NCI-H526 (cell line): ENCODE data around the gene GMNN.
"Not testable (repeated sequence)": the region's sequence is repeated elsewhere in the genome, so short reads cannot be mapped to it uniquely, and the experiment has no call there.

ENCODE experiments used
- DNase-seq, 2 experiments: peaks; one replicate each; lab custom pipeline; 2025; lab: John Stamatoyannopoulos, UW

GMNN gene

DNA sequence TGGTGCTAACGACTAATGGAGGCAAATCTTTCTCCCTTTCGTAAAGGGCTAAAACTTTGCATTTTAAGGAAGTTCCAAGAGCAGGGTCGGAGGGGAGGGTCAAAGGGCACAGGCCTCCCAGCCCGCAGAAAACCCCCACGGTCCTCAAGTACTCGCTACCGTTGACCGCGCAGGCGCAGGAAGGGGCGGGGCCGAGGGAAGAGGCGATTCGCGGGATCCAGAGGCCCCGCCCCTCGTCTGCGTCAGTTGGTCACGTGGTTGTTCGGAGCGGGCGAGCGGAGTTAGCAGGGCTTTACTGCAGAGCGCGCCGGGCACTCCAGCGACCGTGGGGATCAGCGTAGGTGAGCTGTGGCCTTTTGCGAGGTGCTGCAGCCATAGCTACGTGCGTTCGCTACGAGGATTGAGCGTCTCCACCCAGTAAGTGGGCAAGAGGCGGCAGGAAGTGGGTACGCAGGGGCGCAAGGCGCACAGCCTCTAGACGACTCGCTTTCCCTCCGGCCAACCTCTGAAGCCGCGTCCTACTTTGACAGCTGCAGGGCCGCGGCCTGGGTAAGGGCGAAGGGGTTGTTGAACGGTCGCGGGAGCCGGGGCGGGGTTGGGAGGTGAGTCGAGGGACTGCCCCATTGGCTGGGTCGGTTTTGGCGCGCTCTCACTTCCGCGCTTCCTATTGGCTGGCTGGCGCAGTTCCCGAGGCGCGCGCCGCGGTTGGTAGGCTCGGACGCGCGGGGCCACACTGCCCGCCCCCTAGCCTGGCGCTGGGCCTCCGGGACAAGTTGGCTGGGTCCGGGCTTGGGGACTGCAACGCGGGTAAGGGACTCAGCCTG lies at the start of gene GMNN:
Gene GMNN (plus strand): TSS at position 242 of the 824 bp plus-strand sequence. CDS start 2,310 bp downstream, outside the sequence.
- peak; percentile 91 to 98 for DNase-seq

DNA sequence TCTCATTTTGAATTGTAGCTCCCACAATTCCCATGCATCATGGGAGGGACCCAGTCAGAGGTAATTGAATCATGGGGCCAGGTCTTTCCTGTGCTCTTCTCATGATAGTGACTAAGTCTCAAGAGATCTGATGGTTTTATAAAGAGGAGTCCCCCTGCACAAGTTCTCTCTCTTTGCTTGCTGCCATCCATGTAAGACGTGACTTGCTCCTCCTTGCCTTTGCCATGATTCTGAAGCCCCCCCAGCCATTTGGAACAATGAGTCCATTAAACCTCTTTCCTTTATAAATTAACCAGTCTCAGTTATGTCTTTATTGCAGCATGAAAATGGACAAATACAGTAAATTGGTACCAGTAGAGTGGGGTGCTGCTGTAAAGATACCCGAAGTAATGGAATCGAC lies 44.1 kb upstream of the GMNN start:
- not testable (repeated sequence) for DNase-seq

DNA sequence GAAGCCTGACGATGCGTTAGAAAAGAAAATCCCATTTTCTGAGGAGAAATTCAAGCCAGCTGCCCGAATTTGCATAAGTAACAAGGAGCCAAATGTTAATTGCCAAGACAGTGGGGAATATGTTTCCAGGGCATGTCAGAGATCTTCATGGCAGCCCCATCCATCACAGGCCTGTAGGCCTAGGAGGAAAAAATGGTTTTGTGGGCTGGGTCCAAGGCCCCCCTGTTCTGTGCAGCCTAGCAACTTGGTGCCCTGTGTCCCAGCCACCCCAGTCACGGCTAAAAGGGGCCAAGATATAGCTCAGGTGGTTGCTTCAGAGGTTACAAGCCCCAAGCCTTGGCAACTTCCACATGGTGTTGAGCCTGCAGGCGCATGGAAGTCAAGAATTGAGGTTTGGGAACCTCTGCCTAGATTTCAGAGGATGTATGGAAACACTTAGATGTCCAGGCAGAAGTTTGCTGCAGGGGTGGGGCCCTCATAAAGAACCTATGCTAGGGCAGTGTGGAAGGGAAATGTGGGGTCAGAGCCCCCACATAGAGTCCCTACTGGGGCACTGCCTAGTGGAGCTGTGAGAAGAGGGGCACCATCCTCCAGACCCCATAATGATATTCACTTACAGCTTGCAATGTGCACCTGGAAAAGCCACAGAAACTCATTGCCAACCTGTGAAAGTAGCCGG lies 43.1 kb upstream of the GMNN start:
- not testable (repeated sequence) for DNase-seq

DNA sequence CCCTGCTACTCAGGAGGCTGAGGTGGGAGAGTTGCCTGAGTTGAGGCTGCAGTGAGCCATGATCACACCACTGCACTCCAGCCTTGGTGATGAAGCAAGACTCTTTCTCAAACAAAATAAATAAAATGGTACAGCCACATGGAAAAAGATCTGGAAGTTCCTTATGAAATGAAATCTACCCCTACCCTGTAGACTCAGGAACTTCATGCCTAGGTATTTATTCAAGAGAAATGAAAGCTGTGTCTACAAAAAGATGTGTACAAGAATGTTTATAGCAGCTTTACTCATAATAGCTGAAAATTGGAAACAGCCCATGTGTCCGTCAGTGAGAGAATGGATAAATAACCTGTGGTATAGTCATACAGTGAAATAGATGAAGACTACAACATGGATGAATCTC lies 40.6 kb upstream of the GMNN start:
- DNase-seq = no peak

DNA sequence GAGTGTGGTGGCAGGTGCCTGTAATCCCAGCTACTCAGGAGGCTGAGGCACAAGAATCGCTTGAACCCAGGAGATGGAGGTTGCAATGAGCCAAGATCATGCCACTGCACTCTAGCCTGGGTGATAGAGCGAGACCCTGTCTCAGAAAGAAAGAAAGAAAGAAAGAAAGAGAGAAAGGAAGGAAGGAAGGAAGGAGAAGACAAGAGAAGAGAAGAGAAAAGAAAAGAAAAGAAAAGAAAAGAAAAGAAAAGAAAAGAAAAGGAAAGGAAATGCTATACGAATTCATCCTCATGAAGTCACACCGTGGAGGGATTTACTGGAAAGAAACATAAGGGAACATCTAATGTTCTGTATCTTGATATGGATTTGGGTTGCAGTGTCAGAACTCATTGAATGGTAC lies 40.0 kb upstream of the GMNN start:
- DNase-seq = not testable (repeated sequence)

DNA sequence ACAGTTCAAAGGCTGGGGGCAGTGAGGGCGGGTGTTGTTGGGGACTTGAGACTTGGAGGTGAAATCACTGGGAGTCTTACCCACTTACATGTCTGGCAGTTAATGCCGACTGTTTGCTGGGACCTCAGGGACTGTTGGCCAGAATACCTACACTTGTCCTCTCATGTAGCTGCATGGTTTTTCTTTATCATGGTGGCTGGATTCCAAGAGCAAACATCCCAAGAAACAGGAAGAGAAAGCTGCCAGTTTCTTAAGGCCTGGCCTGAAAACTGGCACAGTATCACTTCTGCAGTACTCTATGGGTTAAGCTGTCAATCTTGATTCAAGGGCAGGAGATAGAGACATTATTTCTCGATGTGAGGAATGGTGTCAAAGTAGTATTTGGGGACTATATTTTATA lies 36.0 kb upstream of the GMNN start:
- DNase-seq = no peak

DNA sequence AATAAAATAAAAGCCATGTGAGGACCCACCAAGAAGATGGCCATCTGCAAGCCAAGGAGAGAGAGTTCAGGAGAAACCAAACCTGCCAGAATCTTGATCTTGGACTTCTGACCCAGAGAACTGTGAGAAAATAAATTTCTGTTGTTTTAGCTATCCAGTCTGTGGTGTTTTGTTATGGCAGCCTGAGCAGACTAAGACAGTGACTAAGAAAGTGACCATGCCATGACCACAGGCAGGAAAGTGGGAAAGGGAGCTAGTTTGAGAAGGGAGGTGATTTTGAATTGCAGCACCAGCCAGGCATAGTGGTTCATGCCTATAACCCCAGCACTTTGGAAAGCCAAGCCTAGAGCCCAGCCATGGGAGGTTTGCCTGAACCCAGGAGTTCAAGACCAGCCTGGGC lies 33.9 kb upstream of the GMNN start:
- DNase-seq = no peak

DNA sequence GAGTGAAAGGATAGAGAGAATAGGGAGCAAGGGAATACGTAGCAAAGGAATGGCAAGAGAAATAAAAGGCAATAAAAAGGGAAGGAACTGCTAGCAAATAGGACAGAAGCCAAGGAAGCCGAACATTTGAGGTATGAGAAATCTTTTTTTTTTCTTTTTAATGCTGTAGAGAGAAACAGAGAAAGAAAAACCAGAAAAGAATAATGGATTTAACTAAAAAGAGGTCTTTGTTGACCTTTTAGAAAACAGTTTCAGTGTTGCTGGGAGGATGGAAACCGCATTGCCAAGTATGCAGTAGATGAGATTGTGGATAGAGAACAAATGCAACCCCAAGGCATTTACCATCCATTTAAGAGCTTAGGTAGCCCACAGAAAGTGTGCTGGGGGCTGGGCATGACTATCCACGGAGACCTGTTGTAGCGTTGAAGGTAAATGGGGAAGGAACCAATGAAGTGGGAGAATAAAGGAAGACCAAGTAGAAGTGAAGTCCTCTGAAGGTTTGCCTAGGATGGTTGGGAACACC lies 32.5 kb upstream of the GMNN start:
- no peak for DNase-seq

DNA sequence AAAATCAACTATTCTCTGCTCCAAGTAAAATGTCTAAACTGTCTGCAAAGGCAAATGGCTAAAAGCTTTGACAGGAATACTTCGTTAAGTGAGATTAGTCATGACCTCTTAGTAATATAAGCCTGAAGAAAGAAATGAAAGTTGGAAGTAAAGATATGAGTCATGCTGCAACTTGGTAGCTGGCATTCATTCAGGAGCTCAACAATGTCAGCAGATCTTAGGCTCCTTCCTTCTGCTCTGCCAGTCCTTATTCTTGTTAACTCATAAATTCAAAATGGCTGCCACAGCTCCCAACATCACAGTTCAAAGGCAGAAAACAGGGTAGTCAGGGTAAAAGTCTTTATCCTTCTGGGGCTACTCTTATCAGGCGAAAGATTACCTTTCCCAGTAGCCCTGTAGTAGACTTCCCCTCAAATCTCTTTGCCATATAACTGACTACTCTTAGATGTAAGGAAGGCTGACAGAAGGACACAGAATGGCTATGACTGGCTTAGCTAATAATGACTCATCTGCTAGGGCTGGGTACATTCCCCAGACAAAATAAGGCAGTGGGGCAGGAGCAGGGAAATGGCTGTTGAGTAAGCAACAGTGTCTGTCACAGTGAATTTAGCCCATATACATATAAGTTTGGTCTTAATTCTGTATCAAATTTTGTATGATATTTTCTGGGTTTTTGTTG lies 31.3 kb upstream of the GMNN start:
- DNase-seq = no peak

DNA sequence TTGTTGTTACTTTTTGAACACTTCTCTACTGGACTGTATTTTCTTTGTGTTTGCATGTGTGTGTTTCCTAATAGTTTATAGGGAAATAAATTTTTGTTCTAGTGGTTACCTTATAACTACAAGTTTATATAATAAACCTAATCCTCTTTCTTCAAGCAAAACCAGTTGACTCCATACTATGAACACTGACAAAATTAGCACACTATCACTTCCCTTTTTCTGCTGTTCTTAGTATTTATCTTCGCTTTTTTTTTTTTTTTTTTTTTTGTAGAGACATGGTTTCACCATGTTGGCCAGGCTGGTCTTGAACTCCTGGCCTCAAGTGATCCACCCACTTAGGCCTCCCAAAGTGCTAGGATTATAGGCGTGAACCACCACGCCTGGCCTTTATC lies 30.8 kb upstream of the GMNN start:
- DNase-seq = no peak

DNA sequence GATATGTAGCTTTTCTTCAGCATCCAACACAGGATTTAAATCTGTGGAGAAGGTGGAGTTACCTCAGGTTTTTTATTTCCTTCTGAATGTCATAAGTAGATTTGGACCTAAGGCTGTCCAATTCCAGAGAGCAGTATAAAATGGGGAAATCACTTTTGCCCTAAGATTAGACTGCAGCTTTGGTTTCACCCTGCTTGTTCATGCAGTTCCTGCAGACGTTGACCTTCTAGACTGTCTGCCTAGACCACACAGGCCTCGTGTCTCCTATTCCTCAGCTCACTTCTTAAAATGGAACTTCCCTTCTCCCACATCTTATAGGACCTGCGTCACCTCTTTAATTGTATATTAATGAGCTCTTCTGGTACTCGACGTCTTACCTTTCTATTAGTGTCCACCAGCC lies 29.8 kb upstream of the GMNN start:
- DNase-seq = no peak

DNA sequence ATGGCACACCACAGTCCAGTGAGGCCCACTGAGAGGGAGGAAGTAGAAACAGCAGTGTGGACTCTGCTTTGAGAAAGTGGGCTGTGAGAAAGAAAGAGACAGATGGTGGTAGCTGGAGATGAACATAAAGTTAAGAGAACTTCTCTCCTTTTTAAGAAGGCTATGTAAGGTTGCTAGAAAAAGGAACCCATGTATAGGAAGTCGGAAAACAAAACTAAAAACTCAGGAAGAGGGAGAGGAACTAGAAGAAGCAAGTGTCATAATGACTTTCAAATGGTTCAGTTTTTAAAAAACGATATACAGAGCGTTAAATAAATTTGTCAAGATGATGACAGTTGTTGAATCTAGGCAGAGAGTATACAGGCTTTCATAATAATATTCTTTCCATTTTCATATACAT lies 25.4 kb upstream of the GMNN start:
- DNase-seq = no peak

DNA sequence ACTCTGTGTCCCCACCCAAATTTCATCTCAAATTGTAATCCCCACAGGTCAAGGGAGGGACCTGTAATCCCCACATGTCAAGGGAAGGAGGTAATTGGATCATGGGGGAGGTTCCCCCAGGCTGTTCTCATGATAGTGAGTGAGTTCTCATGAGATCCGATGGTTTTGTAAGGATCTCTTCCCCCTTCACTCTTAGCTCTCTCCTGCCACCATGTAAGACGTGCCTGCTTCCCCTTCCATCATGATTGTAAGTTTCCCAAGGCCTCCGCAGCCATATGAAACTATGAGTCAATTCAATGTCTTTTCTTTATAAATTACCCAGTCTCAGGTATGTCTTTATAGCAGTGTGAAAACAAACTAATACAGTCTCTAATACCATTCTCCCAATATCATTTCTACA lies 23.9 kb upstream of the GMNN start:
- not testable (repeated sequence) for DNase-seq

DNA sequence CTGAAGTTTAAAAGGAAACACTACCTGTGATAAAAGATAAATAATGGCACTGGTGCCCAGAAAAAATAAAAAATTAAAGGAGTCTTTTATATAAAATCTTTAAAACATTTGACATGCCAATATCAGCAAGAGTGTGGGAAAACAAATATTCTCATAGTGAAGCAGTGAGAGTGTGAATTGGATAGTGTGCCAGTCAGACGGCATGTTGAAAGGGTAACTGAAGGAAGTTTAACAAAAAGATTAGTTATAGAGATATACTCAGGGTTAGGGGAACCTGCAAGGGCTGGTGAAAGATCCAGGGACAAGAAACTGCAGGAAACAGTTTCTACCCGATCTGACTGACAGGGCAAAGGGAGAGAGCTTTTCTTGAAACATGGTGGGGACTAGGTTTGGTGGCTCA lies 22.2 kb upstream of the GMNN start:
- no peak for DNase-seq

DNA sequence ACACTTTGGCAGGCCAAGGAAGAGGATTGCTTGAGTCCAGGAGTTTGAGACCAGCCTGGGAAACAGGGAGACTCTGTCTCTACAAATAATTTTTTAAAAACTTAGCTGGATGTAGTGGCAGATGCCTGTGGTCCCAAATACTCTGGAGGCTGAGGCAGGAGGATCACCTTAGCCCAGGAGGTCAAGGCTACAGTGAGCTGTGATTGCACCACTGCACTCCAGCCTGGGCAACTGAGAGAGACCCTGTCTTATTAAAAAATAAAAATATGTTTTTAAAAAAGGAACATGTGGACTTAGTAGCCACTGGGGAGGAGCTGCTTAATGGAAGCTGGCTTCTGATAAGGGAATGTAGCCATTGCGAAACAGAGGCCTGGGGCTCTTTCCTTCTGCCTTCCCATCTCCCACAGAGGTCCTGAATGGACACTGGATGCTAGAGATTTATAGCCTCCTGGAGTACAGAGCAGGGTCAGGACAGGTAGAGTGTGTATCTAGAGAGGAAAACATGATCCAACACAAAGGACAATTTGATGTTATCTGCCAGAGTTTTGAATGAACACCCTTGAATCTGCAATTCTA lies 21.7 kb upstream of the GMNN start:
- no peak for DNase-seq

DNA sequence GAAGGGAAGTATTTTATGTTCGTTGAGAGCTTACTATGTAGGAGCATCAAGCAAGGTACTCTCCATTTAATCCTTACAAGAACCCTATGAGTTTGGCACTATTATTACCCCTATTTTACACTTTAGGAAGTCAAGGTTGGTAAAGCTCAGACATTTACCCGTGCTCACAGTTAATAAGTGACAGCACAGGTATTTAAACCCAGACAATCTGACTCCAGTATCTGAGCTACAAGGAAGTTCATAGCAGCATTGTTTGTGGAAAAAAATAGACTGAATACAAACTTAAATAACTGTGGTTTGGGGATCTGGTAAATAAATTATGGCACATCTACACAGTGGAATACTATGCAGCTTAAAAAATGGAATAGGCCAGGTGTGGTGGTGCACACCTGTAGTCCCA lies 21.2 kb upstream of the GMNN start:
- DNase-seq = no peak

DNA sequence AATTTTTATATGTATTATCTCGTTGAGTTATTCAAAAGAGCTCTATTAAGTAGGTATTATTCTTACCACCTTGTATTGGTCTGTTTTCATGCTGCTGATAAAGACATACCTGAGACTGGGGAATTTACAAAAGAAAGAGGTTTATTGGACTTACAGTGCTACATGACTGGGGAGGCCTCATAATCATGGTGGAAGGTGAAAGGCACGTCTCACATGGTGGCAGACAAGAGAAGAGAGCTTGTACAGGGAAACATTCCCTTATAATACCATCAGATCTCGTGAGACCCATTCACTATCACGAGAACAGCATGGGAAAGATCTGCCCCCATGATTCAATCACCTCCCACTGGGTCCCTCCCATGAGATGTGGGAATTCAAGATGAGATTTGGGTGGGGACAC lies 20.4 kb upstream of the GMNN start:
- DNase-seq = not testable (repeated sequence)

DNA sequence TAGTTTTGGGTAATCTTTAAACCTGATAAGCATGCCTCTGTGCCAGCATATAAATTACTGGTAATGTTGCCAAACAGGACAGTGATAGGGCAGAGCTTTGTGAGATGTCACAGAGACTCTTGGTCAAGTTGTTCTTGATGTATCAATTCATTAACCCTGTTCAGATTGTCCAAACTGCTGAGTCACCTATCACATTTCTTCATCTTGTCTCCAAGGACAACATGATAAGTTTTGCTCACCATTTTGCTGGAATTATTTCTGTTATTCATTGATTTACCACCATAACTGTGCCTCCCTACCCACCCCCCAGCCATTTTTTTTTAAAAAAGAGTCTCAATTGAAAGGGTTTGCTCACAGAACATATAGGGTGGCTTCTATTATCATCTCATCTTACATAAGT lies 19.5 kb upstream of the GMNN start:
- DNase-seq = no peak

DNA sequence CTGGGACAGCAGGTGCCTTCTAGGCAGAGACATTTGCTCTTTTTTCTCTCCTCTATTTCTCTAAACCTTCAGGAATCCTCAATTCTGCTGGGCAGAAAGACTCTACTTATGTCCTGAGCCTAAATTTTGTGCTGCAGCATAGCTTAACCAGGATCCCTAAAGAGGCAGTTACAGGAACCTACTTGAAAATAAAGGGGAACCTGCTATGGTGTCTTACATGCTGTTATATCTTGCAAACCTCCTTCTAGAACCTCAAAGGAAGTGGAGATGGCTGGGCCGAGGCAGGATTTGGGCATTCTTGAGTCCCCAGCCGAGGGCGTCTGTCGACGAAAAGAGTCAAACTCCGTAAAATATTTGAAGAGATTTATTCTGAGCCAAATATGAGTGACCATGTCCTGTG lies 17.1 kb upstream of the GMNN start:
- no peak for DNase-seq

DNA sequence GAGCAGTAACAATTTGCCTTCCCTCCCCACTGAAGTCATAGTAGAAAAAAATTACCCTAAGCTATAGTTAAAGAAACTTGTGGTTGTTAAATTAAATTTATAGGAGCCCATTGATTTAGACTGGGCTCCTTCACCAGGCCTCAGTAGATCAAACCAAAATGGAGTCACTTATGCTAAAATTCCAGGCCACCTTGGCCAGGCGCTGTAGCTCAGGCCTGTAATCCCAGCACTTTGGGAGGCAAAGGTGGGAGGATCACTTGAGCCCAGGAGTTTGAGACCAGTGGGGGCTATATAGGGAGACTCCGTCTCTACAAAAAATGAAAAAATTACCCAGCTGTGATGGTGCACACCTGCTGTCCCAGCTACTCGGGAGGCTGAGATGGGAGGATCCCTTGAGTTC lies 15.0 kb upstream of the GMNN start:
- no peak for DNase-seq

DNA sequence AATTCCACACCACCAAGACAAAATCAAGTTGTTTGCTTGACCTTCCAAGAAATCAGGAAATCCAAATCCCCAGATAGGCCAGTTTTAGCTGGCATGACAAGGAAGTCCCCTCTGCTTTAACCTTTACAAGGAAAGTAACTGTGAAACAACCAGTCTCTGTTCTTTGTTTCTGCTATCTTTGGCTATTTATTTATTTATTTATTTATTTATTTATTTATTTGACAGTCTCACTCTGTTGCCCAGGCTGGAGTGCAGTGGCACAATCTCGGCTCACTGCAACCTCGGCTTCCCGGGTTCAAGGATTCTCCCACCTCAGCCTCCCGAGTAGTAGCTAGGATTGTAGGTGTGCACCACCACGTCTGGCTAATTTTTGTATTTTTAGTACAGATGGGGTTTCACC lies 14.5 kb upstream of the GMNN start:
- DNase-seq = no peak

DNA sequence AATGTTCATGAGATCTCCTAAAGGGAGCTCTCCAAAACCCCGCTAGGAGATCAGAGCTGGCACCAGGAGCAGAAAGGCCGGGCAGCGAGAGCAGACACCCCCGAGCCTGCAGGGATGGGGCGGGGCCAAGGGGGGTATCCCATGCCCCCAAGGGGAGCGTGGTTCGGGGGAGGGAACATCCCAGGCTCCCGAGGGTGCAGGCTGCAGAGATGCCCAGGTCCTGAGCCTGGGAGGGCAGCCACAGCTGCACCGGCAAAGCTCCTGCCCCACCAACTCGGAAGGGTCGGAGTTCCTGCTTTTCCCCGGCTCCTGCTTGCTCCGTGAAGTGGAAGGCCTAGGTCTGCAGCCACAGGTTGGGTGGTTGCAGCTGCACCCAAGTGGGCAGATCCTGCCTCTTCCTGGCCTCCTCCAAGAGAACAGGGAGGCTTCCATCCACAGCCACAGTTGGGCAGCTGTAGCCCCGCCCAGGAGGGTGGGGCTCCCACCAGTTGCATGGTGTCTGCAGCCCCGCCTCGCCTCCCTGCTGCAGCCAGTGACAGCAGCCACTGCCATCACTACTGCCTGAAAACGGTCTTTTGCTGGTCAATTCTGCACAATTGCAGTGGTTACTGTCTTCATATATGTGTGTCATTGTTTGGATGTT lies 13.4 kb upstream of the GMNN start:
- no peak for DNase-seq
